ENCODE results near the gene MFSD2A. TPM values are rescaled to one million over a fixed set of nuclear protein-coding genes. Genes with fewer than 3 reads are reported as not detected.

The MFSD2A gene
- total and polyA plus RNA-seq, 9 of the 15 experiments (the other 6 are each of a cell fraction or from before 2014, with no cell fraction given) = 0.06 to 0.40 (median 0.15) TPM; not detected in 4

- TF ChIP-seq FOXA1 (IDR thresholded peaks at IDR 0.05; ENCODE audit: borderline replicate concordance) (no peak), CREB3L1 (IDR thresholded peaks at IDR 0.05; ENCODE audit: borderline replicate concordance, low read depth) (no peak), CREM (IDR thresholded peaks at IDR 0.05; ENCODE audit: low read depth) (peak; percentile 65), ATF7 (IDR thresholded peaks at IDR 0.05) (peak; percentile 87), EP300 (IDR thresholded peaks at IDR 0.05; ENCODE audit: low read length) (no peak), ZNF282 (CRISPR knock-in tag; IDR thresholded peaks at IDR 0.05) (0 out of 2 replicates have a peak, but pooled peaks have one; percentile 58), HCFC1 (IDR thresholded peaks at IDR 0.05; ENCODE audit: low read depth, low read length) (no peak), MGA (IDR thresholded peaks at IDR 0.05) (no peak), ZBTB26 (CRISPR knock-in tag; IDR thresholded peaks at IDR 0.05) (0 out of 2 replicates have a peak, but pooled peaks have one; percentile 55), THRAP3 (IDR thresholded peaks at IDR 0.05; ENCODE audit: borderline replicate concordance) (no peak)
Observed at GRCh38 chr1:39926343-39926793, 28.6 kb upstream of the MFSD2A start (continued).

Data from K562 (cell line).